WTC11 (cell line): Measurements from ENCODE around the gene IRF1. TPM values are rescaled to one million over a fixed set of nuclear protein-coding genes. Genes with fewer than 3 reads are reported as not detected.

ENCODE experiments used
- ATAC-seq: fragments of 200-7000 bp; cut with Tn5 transposase; 2 replicates; pipeline ENCODE4 v1.10.0; 2021; ENCODE audit warnings: mild to moderate bottlenecking, moderate library complexity
- CTCF ChIA-PET: fragments of 300-600 bp; sonication (Branson Sonifier 250); formaldehyde crosslinking; loops from one replicate; lab custom pipeline; 2021; ENCODE audit warnings: antibody characterized with exemption; lab: Charles Lee
- POLR2A ChIA-PET: fragments of 350-600 bp; sonication (Branson Sonifier 250); formaldehyde crosslinking; loops from one replicate; lab custom pipeline; 2021; ENCODE audit warnings: antibody characterized with exemption; lab: Charles Lee
- DNase-seq: peaks from one replicate; pipeline ENCODE4 v3.0.0; 2021; ENCODE audit warnings: low spot score
- H3K27ac Mint-ChIP-seq: 2 replicates; pipeline ENCODE4 v1.8.0; 2021; ENCODE audit warnings: mixed read lengths
- H3K27me3 Mint-ChIP-seq: 2 replicates; pipeline ENCODE4 v1.8.0; 2021; ENCODE audit warnings: low read depth, mild to moderate bottlenecking, moderate library complexity, mixed read lengths
- H3K36me3 Mint-ChIP-seq: 2 replicates; pipeline ENCODE4 v1.8.0; 2021; ENCODE audit warnings: mixed read lengths
- H3K4me1 Mint-ChIP-seq: 2 replicates; pipeline ENCODE4 v1.8.0; 2022; ENCODE audit warnings: mixed read lengths
- H3K4me3 Mint-ChIP-seq: 2 replicates; pipeline ENCODE4 v1.8.0; 2021; ENCODE audit warnings: mild to moderate bottlenecking, moderate library complexity, mixed read lengths
- H3K9me3 Mint-ChIP-seq: 2 replicates; pipeline ENCODE4 v1.8.0; 2021; ENCODE audit warnings: mixed read lengths
- ARID4B ChIP-seq: sonication (generic); formaldehyde crosslinking; IDR thresholded peaks from 2 replicates; pipeline ENCODE4 v1.8.0; 2023; ENCODE audit warnings: missing genetic modification reagents, mild to moderate bottlenecking, borderline replicate concordance
- ATF6 ChIP-seq: sonication (generic); formaldehyde crosslinking; IDR thresholded peaks from 2 replicates; pipeline ENCODE4 v1.8.1; 2023; ENCODE audit warnings: mild to moderate bottlenecking, missing genetic modification reagents
- CREB1 ChIP-seq: sonication (generic); formaldehyde crosslinking; IDR thresholded peaks from 2 replicates; pipeline ENCODE4 v1.8.0; 2023; ENCODE audit warnings: mild to moderate bottlenecking, missing genetic modification reagents
- E2F1 ChIP-seq: sonication (generic); formaldehyde crosslinking; IDR thresholded peaks from 2 replicates; pipeline ENCODE4 v1.8.0; 2022; ENCODE audit warnings: mild to moderate bottlenecking, missing genetic modification reagents
- E2F4 ChIP-seq: sonication (generic); formaldehyde crosslinking; IDR thresholded peaks from 2 replicates; pipeline ENCODE4 v1.8.1; 2022; ENCODE audit warnings: low read depth, mild to moderate bottlenecking, moderate library complexity, missing genetic modification reagents, borderline replicate concordance
- EMX1 ChIP-seq: fragments of 250-450 bp; sonication (Bioruptor Pico); IDR thresholded peaks from 2 replicates; pipeline ENCODE4 v1.8.0; 2021; ENCODE audit warnings: mild to moderate bottlenecking
- ETV6 ChIP-seq: sonication (generic); formaldehyde crosslinking; IDR thresholded peaks from 2 replicates; pipeline ENCODE4 v1.8.1; 2022; ENCODE audit warnings: mild to moderate bottlenecking, missing genetic modification reagents
- NR2C2 ChIP-seq: sonication (generic); formaldehyde crosslinking; IDR thresholded peaks from 2 replicates; pipeline ENCODE4 v1.8.0; 2022; ENCODE audit warnings: mild to moderate bottlenecking, missing genetic modification reagents
- OVOL2 ChIP-seq: fragments of 250-450 bp; sonication (Bioruptor Pico); IDR thresholded peaks from 2 replicates; pipeline ENCODE4 v1.9.0; 2021; ENCODE audit warnings: mild to moderate bottlenecking, borderline replicate concordance
- PREB ChIP-seq: sonication (generic); formaldehyde crosslinking; IDR thresholded peaks from 2 replicates; pipeline ENCODE4 v1.8.1; 2022; ENCODE audit warnings: mild to moderate bottlenecking, missing genetic modification reagents, moderate library complexity, borderline replicate concordance
- RELA ChIP-seq: sonication (generic); formaldehyde crosslinking; IDR thresholded peaks from 2 replicates; pipeline ENCODE4 v1.8.1; 2022; ENCODE audit warnings: missing genetic modification reagents, mild to moderate bottlenecking, borderline replicate concordance
- TCF7 ChIP-seq: sonication (generic); formaldehyde crosslinking; IDR thresholded peaks from 2 replicates; pipeline ENCODE4 v1.8.0; 2022; ENCODE audit warnings: mild to moderate bottlenecking, low read depth, missing genetic modification reagents, moderate library complexity
- USF1 ChIP-seq: sonication (generic); formaldehyde crosslinking; IDR thresholded peaks from 2 replicates; pipeline ENCODE4 v1.8.0; 2022; ENCODE audit warnings: mild to moderate bottlenecking, missing genetic modification reagents
- ZBTB43 ChIP-seq: sonication (generic); formaldehyde crosslinking; IDR thresholded peaks from 2 replicates; pipeline ENCODE4 v1.8.1; 2023; ENCODE audit warnings: mild to moderate bottlenecking, missing genetic modification reagents
- ZNF138 ChIP-seq: sonication (generic); formaldehyde crosslinking; conservative IDR thresholded peaks from 2 replicates; pipeline ENCODE4 v1.8.1; 2022; ENCODE audit warnings: mild to moderate bottlenecking, moderate library complexity, missing genetic modification reagents
- ZNF263 ChIP-seq: sonication (generic); formaldehyde crosslinking; IDR thresholded peaks from 2 replicates; pipeline ENCODE4 v1.8.1; 2022; ENCODE audit warnings: low read depth, mild to moderate bottlenecking, moderate library complexity, missing genetic modification reagents
- ZNF416 ChIP-seq: fragments of 250-450 bp; sonication (Bioruptor Pico); IDR thresholded peaks from 2 replicates; pipeline ENCODE4 v1.9.0; 2021; ENCODE audit warnings: mild to moderate bottlenecking, inconsistent platforms
- ZNF512 ChIP-seq: sonication (generic); formaldehyde crosslinking; IDR thresholded peaks from 2 replicates; pipeline ENCODE4 v1.8.1; 2022; ENCODE audit warnings: missing genetic modification reagents, borderline replicate concordance
- total RNA-seq: library from RNA; stranded (reverse); gene quantifications from 3 replicates; pipeline ENCODE4 v1.2.3, GENCODE V29; 2021

Gene IRF1
- total RNA-seq, 1 experiment from 2014 or later: 8.8 TPM

- peaks cover 11% of the 10 kb centered on the region for H3K9me3 Mint-ChIP-seq
- no peak for DNase-seq
- H3K36me3 Mint-ChIP-seq: peaks cover 10% of the 10 kb centered on the region
- no peak overlapping the region for H3K4me3 Mint-ChIP-seq
- no peak for ATAC-seq
- no peak overlapping the region for H3K27ac Mint-ChIP-seq
- CTCF ChIA-PET: interaction anchor here (0.8 to 2.1 kb wide), 6 partner anchors 11 to 54 kb away, joined by 3 to 9 read pairs (median 3); no protein-coding TSS in a partner anchor
- POLR2A ChIA-PET: no interaction called here
- no peak for TF ChIP-seq OVOL2 (CRISPR knock-in tag)
- no peak for TF ChIP-seq ZNF263 (CRISPR knock-in tag)
- no peak for TF ChIP-seq ATF6 (CRISPR knock-in tag)
- no peak for TF ChIP-seq E2F4 (CRISPR knock-in tag)
- no peak for TF ChIP-seq ARID4B
- no peak for TF ChIP-seq E2F1 (CRISPR knock-in tag)
- TF ChIP-seq ZNF512 (CRISPR knock-in tag): no peak
- TF ChIP-seq ZNF138 (CRISPR knock-in tag): no peak
- no peak for TF ChIP-seq EMX1 (CRISPR knock-in tag)
- no peak for TF ChIP-seq USF1 (CRISPR knock-in tag)
- TF ChIP-seq CREB1: no peak
- TF ChIP-seq, all 79 proteins: peak for 0
- H3K27me3 Mint-ChIP-seq: no peaks in the 10 kb centered on the region
- H3K4me1 Mint-ChIP-seq: peaks cover 31% of the 10 kb centered on the region
Observed at GRCh38 chr5:132469380-132470009, 21.1 kb downstream of the IRF1 start.

GRCh38 chr5:132468656-132469379 is 21.8 kb downstream of the IRF1 start:
- Mint-ChIP-seq H3K9me3 (peaks cover 11% of the 10 kb centered on the region), H3K36me3 (peaks cover 10% of the 10 kb centered on the region), H3K4me3 (no peak overlapping the region), H3K27me3 (no peaks in the 10 kb centered on the region), H3K27ac (no peak overlapping the region), H3K4me1 (peaks cover 34% of the 10 kb centered on the region)
- no peak for ATAC-seq
- CTCF ChIA-PET: interaction anchor here (1.2 to 2.1 kb wide), 3 partner anchors 15 to 53 kb away, joined by 3 to 9 read pairs (median 5); no protein-coding TSS in a partner anchor
- POLR2A ChIA-PET: no interaction called here
- no peak for DNase-seq
- no peak for TF ChIP-seq NR2C2
- TF ChIP-seq ETV6 (CRISPR knock-in tag): no peak
- no peak for TF ChIP-seq ZNF416
- TF ChIP-seq EMX1 (CRISPR knock-in tag): no peak
- no peak for TF ChIP-seq PREB (CRISPR knock-in tag)
- no peak for TF ChIP-seq TCF7
- no peak for TF ChIP-seq RELA (CRISPR knock-in tag)
- TF ChIP-seq ZBTB43 (CRISPR knock-in tag): no peak
